Tibial nerve (tissue), 4 donors: Measurements from ENCODE around the gene SEC24B.

Source experiments
- EP300 ChIP-seq, 2 donors: sonication (generic); formaldehyde crosslinking; IDR thresholded peaks; one replicate each; pipeline ENCODE4 v1.6.1; 2017; ENCODE audit warnings: antibody characterized with exemption in 2 of 2, mild to moderate bottlenecking in 1 of 2
- POLR2A ChIP-seq, 2 donors: fragments of 450-650 bp; IDR thresholded peaks; one replicate each; pipeline ENCODE4 v1.6.1; 2017; ENCODE audit warnings: antibody characterized with exemption in 2 of 2, mild to moderate bottlenecking in 2 of 2, moderate library complexity in 2 of 2
- TF ChIP-seq, protein P1 (sequence below), 5 experiments: fragments of 200-600 bp in 3 of 5; fragments of 450-650 bp in 2 of 5; sonication (generic) in 3 of 5; IDR thresholded peaks; one replicate each; pipeline ENCODE4 v1.5.1; 2016 to 2019; ENCODE audit warnings: antibody characterized with exemption in 5 of 5, mild to moderate bottlenecking in 3 of 5, moderate library complexity in 2 of 5

DNA sequence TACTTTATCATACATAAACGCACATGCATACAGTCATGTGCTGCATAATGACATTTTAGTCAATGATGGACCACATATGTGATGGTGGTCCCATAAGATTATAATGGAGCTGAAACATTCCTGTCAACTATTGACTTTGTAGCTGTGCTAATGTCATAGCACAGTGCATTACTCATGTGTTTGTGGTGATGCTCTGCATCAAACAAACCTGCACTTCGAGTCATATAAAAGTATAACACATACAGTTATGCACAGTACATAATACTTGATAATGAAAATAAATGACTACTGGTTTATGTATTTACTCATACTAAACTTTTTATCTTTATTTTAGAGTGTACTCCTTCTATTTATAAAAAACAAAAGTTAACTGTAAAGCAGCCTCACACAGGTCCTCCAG lies 65.9 kb downstream of the SEC24B start:
- no peak for TF ChIP-seq POLR2A (IDR thresholded peaks at IDR 0.05)
- TF ChIP-seq, protein P1, sequence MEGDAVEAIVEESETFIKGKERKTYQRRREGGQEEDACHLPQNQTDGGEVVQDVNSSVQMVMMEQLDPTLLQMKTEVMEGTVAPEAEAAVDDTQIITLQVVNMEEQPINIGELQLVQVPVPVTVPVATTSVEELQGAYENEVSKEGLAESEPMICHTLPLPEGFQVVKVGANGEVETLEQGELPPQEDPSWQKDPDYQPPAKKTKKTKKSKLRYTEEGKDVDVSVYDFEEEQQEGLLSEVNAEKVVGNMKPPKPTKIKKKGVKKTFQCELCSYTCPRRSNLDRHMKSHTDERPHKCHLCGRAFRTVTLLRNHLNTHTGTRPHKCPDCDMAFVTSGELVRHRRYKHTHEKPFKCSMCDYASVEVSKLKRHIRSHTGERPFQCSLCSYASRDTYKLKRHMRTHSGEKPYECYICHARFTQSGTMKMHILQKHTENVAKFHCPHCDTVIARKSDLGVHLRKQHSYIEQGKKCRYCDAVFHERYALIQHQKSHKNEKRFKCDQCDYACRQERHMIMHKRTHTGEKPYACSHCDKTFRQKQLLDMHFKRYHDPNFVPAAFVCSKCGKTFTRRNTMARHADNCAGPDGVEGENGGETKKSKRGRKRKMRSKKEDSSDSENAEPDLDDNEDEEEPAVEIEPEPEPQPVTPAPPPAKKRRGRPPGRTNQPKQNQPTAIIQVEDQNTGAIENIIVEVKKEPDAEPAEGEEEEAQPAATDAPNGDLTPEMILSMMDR (IDR thresholded peaks at IDR 0.05) = no peak
- TF ChIP-seq EP300 (IDR thresholded peaks at IDR 0.05) = no peak
